SKM-1 (cell line): Measurements from ENCODE around the gene CCDC88A.
"Not testable (repeated sequence)": the region's sequence is repeated elsewhere in the genome, so short reads cannot be mapped to it uniquely, and the experiment has no call there.

Experiments used
- DNase-seq: peaks from one replicate; lab custom pipeline; 2025; ENCODE audit not compliant: unreplicated experiment; lab: John Stamatoyannopoulos, UW

CCDC88A gene

DNA sequence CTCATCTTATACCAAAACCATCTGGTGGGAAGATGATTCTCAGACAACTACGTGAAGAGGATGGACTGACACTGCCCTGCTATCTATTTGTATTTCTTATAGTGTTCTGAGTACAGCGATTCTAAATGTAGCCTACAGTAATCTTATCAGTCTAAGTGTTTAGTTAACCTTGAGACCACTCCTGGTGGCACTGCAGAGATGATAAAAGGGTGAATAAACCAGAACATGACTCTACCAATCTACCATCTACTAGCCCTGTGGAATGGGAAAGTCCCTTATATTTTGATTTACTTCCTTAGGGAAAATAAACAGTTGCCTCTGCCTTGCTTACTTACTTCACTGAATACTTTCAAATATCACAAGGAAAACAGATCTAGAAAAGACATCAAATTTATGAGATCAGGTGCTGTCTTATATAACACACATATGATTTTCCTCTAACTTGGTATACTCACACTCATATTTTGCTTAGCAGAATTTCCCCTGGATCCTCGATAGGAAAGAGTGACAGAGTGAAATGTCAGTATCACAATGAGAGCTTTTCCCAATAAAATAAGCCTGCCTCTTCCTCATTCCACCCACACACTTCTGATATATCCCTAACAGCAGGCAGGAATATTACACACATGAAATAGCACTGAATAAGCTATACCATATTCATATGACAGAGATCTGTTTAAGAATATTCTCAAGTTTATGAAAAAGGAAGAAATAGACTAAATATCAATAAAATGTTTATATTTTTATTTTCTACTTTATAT, 92.0 kb downstream of the CCDC88A start:
- no peak for DNase-seq

DNA sequence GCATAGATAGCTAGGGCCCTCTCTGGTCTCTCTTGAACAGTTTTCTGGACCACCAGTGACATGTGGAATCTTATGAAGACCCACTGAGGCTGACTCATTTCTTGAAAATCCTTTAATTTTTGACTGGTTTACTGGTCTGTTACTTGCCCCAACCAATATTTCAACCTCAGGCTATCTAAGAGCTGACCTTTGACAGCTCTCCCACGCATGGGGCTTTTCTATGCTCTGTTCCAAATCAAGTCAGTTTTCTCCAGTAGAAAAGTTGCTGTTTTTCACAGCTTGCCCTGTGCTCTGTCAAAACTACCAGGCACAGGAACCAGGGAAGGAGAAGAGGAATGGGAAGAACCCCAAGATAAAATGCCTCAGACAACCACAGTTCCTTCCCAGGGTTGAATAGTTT, 104.7 kb downstream of the CCDC88A start:
- no peak for DNase-seq

DNA sequence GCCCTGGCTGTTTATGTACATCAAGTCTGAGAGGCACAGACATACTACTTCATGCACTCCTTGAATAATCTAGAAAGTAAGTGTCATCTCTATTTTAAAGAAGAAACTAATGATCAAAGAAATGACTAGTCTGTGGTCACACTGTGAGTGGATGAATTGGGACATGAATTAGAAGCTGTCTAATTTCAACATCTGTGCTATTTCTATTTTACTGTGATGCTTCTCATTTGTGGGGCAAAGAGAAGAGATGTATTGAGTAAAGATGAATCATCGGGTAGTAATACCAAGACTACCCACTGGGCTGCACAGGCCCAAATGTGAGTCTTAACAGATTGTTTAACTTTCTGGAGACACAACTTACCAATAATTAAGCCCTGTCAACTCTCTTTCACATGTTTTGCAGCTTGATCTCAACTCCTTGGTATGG, 108.2 kb downstream of the CCDC88A start:
- no peak for DNase-seq

DNA sequence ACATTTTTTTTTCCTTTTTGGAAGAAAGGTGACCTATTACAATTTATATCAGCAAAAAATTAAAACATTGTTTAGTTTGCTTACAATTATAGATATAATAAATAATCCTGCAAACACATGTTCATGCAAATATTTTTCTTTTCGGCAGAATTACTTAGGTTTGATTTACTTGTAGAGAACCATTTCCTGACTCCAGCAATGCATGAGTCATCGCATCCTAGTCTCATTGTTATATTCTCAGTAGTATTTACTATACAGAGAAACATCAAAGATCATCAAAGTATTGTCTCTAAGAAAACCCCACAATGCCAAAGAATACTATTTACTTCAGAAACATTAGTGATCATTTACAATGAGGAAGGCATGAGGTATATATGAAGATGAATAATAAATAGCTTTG, 110.2 kb downstream of the CCDC88A start:
- DNase-seq: no peak

DNA sequence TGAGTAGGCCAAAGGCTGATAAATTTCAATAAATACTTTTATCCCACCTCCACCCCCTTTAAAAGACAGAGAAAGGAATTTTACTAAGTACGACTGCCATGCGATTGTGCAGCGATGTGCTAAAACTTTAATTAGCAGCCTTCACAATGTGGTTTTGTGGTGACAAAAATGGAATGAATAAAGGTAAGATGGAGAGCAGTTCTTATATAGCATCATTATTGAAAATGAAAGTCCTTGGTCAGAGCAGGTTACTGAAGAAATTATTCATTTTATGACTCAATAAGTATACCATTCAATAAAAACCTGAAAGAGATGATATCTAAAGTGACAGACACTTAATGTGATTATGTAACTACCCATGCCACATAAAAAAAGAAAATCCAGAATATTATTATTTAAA, 117.4 kb downstream of the CCDC88A start:
- DNase-seq: no peak

DNA sequence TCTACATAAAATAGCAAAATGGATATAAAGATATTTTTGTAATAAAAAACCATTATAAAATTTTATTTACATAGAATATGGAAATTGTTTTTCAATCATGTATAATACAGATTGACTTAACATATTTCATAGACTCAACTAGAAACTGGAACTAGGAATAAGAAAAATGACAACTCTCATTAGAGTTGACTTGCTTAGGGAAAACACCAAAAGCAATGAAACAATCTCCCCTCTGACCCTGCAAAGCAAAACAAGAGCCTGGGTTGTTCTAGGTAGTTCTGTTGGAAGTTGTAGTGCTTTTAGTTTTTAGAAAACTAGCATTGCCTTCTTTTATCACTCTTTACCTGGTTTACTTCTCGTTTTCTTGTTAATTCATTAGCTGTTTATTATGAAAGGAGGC, 118.4 kb downstream of the CCDC88A start:
- DNase-seq: no peak

DNA sequence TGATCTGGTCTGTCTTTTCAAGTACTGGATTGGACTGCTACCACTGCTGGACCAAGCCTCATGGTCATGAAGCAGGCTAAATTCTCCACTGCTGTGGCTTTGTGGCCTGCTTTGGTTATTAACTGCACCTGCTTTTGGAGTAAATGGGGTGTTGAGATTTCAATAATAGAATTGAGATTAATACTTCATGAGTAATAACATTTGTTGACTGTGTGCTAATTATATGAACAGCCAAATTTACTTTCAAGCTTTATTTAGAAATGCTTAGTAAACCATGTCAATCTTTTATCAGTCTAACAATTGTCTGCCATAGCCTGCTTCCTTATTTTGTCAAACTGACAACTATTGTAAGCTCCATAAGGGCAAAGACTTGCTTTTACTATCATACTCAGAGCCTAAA, 123.3 kb downstream of the CCDC88A start:
- DNase-seq: no peak

DNA sequence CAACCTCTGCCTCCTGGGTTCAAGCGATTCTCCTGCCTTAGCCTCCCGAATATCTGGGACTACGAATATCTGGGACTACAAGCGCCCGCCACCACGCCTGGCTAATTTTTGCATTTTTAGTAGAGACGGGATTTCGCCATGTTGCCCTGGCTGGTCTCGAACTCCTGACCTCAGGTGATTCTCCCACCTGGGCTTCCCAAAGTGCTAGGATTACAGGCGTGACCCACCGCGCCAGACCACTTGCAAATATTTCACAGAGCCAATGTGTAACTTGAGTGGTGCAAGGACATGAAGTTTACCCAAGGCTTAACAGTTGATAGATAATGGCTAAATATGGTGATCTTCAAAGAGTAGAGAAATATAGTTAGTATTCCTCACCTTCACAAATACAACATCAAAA, 136.6 kb downstream of the CCDC88A start:
- DNase-seq: no peak

DNA sequence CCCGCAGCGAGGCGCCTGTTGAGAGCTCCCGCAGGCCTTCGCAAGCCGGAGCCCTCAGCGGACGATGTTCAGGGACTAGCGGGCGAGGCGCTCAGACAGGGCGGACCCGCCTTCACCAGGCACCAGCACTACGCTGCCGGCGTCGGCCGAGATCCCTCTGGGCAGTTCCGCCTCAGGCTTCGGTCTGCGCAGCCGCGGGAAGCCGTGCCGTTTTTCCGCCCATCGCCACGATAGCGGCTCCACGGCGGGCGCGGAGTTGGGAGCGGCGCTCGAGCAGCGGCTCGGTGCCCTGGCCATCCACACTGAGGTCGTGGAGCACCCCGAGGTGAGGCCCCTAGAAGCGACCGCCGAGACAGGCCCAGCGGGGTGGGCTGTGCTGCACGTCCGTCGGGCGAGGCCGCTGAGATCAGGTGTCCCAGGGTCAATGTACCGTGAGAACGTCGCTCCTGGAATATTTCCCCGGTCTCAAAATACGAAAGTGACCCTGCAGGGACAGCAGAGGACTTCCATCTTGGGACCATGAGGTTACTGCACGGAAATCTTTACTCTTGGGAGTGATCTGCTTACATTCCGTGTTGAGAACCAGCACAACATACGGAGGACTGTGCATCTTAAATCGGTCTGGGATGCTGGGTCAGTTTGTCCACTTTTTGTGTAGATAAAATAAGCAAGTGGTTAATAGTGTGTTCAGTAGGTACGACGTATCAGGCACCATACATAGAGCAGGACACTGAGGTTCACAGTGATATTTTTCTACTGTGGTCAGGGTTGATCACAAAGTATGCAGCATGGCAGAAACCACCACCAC, 137.3 kb downstream of the CCDC88A start:
- DNase-seq: peak; percentile 81

DNA sequence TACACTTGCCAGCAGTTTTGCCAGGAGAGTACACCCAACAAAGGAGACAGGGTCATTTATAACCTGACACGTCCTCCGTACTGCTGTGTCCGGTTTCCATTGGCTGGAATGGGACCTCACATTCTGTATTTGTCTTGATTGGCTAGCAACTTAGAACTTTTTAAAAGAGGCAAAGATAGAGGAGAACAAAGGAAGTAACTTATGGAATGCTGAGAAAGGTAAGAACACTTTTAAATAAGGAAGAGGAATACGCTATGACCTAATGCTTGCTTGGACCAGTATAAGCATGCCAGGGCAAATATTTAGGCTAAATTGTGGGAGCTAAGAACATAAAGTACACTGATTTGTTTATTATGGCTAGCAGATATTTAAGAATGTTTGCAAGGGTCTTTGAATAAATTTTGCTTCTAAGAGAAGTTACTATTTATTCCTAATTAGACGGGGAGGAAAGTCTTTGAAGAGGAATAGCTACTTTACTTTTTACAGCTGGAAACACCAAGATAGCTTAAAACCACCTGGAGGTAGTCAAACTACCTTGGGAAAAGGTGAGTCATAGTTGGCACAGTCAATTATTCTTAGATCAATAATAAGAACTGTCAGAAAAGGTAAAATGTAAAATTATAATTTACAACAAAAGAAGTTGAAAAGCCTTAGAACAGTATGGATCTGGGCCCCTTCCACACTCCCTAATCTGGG, 138.7 kb downstream of the CCDC88A start:
- not testable (repeated sequence) for DNase-seq

DNA sequence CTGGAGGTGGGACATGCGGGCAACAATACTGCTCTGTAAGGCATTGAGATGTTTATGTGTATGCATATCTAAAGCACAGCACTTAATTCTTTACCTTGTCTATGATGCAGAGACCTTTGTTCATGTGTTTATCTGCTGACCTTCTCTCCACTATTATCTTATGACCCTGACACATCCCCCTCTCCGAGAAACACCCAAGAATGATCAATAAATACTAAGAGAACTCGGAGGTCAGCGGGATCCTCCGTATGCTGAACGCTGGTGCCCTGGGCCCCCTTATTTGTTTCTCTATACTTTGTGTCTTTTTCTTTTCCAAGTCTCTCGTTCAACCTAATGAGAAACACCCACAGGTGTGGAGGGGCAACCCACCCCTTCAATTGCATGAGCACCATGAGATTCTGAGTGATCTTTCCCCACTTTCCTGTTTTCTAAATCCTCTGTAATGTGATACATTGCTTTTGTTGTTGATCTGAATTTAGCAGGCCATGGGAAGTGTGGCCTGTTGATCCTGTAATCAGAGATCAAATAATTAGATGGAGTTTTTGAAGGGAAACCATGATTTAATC, 139.7 kb downstream of the CCDC88A start:
- DNase-seq: not testable (repeated sequence)

DNA sequence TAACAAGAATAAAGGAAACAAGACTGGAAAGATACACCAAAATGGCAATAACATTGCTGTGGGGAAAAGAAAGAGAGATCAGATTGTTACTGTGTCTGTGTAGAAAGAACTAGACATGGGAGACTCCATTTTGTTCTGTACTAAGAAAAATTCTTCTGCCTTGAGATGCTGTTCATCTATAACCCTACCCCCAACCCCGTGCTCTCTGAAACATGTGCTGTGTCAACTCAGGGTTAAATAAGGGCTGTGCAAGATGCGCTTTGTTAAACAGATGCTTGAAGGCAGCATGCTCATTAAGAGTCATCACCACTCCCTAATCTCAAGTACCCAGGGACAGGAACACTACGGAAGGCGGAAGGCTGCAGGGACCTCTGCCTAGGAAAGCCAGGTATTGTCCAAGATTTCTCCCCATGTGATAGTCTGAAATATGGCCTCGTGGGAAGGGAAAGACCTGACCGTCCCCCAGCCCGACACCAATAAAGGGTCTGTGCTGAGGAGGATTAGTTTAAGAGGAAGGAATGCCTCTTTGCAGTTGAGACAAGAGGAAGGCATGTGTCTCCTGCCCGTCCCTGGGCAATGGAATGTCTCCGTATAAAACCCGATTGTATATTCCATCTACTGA, 140.3 kb downstream of the CCDC88A start:
- DNase-seq: not testable (repeated sequence)

DNA sequence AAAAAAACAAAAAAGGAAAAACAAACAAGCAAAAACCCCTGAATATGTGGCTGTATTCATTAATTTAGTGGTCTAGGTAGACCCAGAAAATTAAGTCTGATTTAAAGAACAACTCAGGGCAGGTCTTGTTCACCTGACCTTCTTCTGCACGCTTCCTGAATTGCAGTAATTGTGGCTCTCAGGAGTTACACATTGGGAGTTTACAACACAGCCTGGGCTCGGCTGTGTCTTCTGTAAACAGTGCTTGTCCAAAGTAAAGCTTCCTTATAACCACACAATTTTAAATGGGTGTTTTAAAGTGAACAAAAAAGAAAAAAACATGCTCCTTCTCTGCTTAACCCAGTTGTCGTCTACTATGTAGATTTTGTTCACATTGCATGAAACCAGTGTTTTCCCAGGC, 142.3 kb downstream of the CCDC88A start:
- DNase-seq: no peak

DNA sequence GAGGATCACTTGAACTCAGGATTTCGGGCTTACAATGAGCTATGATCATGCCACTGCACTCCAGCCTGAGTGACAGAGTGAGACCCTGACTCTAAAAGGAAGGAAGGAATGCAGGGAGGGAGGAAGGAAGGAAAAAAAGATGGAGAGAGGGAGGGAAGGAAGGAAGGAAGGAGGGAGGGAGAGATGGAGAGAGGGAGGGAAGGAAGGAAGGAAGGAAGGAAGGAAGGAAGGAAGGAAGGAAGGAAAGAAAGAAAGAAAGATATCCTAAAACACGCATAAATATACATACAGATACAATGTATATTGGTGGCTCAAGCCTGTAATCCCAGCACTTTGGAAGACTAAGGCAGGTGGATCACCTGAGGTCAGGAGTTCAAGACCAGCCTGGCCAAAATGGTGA, 145.3 kb downstream of the CCDC88A start:
- not testable (repeated sequence) for DNase-seq

DNA sequence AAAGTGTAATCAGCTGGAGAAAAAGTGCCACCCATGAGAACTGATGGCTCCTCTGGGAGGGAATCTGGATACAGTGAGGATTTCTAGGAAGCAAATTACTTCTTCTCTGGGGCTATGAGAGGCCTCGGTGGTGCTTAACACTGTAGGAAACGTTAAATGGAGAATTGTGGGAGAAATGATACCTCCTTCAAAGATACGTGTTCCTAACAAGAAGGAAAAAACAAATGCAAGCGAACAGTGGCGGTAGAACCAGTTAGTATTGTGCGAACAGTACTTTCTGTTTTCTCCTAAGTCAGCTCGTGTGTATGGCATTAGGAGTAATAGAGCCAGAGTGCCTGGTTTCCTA, 150.0 kb downstream of the CCDC88A start:
- DNase-seq: no peak

DNA sequence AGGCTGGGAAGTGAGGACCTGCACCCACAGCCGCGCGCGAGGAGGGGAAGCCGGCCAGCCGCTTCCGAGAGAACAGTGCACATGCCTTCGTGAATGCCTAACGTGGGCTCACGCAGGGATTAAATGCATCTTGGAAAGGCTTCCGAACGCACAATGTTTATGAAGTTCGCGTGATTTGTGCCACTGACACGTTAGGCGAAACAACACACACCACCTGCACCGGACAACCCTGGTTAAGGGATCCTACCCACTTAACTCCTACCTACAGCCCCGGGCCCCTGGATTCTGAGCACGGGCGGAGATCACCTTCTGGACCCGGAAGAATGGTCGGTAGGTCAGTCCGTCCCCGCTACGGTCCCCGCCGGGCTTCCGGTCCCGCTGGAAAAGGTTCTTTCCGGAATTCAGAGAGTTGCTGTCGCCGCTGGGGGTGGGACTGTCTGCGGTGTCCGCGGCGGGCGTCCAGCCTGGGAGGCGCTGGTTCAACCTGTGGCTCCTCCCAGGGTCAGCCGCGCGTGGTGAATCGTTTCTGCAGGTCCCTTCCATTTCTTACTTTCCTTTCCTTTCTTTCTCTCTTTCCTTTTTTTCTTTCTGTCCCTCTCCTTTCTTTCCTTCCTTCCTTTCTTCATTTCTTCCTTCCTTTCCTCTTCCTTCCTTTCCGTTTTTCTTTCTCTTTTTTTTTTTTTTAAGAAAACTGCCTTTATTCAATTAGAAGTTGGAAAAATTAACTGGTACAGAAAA, 150.6 kb downstream of the CCDC88A start, which contains the start of gene MTIF2:
TSS of gene MTIF2 (minus strand) at position 325 of the 738 bp plus-strand sequence. CDS start 5,373 bp downstream, outside the sequence.
- peak; percentile 93 for DNase-seq

DNA sequence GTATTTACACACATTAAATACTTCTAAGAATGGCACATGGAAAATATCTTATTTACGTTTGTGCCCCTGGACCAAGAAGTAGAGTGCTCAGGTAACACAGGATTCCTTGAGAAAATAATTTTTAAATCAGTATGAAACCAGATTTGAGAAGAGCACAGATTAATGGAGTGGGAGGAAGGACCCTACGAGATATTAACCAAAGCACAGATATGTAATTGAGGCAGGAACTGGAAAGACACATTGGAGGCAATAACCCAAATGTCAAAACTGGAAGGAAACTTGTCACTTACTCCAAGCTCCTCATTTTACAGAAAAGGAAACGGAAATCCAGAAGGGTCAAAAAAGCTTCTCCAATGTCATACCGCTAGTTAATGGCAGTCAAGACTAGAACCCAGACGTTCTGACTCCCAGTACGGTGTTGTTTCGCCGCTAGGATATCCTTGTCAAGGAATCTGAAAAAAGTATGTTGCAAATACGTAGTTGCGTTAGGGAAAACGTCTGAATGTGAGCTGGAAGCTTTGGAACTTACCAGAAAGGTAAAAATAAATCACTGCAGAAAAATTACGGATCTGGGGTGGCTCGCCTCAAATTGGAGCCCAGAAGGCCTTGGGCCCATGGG, 151.3 kb downstream of the CCDC88A start:
- DNase-seq: no peak

DNA sequence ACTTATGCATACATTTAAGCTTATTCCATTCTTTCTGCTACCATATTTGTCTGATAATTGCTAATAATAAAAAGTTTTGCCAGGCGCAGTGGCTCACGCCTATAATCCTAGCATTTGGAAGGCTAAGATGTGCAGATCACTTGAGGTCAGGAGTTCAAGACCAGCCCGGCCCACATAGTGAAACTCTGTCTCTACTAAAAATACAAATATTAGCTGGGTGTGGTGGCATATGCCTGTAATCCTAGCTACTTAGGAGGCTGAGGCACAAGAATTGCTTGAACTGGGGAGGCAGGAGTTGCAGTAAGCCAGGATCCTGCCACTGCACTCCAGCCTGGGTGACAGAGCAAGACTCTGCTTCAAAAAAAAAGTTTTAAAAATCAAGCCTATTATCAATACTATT, 160.1 kb downstream of the CCDC88A start:
- DNase-seq: not testable (repeated sequence)

DNA sequence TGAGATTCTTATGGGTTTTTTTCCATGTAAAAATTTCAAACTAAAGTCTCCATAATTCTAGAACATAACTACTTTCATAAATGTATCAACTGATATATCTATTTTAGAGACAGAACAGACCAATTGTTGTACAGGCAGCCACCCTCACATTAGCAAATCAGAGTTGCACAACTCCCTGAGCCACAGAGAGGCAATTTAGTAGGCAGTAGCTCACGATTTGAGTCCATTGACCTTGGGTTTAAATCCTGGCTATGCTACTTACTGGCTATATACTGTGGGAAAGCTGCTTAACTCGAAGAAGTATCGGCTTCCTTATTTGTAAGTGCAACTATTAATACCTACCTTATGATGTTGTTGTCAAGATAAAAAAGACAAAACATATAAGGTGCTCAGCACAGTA, 166.8 kb downstream of the CCDC88A start:
- no peak for DNase-seq

DNA sequence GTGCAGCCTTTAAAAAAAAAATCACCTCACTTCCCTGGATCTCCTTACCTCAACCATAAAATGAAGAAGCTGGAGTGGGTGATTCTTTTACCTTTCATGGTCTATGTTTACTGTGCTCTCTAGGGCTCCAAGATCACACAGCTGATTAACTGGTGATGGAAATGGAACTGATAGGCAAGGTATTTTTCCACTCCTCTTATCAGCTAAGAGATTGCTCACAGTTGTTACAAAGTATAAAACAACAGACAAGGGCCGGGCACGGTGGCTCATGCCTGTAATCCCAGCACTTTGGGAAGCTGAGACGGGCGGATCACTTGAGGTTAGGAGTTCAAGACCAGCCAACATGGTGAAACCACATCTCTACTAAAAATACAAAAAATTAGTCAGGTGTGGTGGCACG, 172.6 kb downstream of the CCDC88A start:
- no peak for DNase-seq
